ENCODE data around the gene ANXA2R.
A peak's percentile ranks its signal among the peaks of the same experiment; 100 is the strongest.

The ANXA2R gene

DNA sequence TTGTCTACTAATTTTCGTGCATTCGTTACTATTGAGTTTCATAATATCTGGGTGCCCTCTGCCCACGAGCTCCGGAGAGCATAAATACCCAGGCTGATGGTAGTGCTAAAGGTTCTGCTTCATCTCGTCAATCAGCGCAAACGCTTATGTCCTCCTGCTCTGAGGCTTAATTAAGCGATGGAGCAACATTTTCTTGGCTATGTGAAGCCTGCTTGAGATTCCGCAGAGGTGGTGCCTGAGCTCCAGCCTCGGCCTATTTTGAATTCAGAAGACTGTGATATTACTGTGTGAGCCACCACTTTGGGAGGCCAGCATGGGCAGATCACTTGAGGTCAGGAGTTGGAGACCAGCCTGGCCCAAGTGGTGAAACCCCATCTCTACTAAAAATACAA lies 44.8 kb downstream of the ANXA2R start:
- no peak; the same call in 2 of the 3 replicates for ATAC-seq

DNA sequence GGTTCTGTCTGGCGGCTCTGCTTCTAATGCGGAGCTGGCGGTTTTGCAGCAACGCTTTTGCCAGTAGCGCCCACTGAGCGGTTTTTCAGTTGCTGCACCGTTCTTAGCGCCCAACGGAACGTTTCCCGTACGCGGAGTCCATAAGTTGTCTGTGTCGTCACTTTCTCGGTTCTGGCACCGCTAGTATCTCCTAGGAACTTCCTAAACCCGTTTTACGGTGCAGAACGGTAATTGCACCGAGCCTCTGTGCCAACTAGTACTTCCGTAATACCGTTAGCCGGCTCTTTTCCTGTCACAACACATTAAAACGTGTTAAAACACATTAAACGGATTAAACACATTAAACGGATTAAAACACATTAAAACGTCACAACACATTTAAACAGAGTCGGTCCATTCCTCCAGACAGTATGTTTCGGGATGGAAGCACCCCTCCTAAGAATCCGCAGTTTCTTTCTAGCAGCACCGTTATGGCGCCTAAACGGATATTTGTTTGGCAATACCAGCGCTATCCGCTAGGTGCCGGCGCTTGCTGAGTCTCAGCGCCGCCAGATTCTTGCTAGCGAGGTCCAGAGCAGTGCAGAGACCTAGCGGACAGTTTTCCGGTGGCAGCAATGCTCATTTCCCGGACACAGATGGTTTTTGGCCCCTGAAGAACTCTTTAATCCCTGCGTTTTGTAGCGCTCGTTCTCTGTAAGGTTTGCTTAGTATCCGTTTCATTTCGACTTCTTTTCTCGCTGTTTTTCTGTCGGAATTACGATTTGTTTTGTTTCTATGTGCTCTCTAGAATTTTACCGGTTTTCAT lies 45.4 kb downstream of the ANXA2R start:
- peak; percentile 90 for ATAC-seq
- TF ChIP-seq TOX (CRISPR knock-in tag; IDR thresholded peaks at IDR 0.05; ENCODE audit: borderline replicate concordance) = no peak
- TF ChIP-seq, protein P1, sequence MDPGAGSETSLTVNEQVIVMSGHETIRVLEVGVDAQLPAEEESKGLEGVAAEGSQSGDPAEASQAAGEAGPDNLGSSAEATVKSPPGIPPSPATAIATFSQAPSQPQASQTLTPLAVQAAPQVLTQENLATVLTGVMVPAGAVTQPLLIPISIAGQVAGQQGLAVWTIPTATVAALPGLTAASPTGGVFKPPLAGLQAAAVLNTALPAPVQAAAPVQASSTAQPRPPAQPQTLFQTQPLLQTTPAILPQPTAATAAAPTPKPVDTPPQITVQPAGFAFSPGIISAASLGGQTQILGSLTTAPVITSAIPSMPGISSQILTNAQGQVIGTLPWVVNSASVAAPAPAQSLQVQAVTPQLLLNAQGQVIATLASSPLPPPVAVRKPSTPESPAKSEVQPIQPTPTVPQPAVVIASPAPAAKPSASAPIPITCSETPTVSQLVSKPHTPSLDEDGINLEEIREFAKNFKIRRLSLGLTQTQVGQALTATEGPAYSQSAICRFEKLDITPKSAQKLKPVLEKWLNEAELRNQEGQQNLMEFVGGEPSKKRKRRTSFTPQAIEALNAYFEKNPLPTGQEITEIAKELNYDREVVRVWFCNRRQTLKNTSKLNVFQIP (CRISPR knock-in tag; IDR thresholded peaks at IDR 0.05; ENCODE audit: borderline replicate concordance, low read depth) = 0 out of 2 replicates have a peak, but pooled peaks have one; percentile 27

More for the DNA sequence above, 44.8 kb downstream of the ANXA2R start:
- TF ChIP-seq, protein P1 (CRISPR knock-in tag; IDR thresholded peaks at IDR 0.05; ENCODE audit: borderline replicate concordance, low read depth) = no peak
- TF ChIP-seq ARNTL (CRISPR knock-in tag; IDR thresholded peaks at IDR 0.05; ENCODE audit: borderline replicate concordance, low read depth) = no peak
- TF ChIP-seq ZNF565 (CRISPR knock-in tag; conservative IDR thresholded peaks at IDR 0.05; ENCODE audit: low read depth) = no peak
- no peak for TF ChIP-seq ZFP3 (CRISPR knock-in tag; IDR thresholded peaks at IDR 0.05)
- no peak for TF ChIP-seq SNAI2 (CRISPR knock-in tag; IDR thresholded peaks at IDR 0.05)
- no peak for TF ChIP-seq ZNF8 (CRISPR knock-in tag; IDR thresholded peaks at IDR 0.05)
- TF ChIP-seq, protein P2, sequence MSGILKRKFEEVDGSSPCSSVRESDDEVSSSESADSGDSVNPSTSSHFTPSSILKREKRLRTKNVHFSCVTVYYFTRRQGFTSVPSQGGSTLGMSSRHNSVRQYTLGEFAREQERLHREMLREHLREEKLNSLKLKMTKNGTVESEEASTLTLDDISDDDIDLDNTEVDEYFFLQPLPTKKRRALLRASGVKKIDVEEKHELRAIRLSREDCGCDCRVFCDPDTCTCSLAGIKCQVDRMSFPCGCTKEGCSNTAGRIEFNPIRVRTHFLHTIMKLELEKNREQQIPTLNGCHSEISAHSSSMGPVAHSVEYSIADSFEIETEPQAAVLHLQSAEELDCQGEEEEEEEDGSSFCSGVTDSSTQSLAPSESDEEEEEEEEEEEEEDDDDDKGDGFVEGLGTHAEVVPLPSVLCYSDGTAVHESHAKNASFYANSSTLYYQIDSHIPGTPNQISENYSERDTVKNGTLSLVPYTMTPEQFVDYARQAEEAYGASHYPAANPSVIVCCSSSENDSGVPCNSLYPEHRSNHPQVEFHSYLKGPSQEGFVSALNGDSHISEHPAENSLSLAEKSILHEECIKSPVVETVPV (CRISPR knock-in tag; IDR thresholded peaks at IDR 0.05) = no peak
- no peak for TF ChIP-seq PPARA (CRISPR knock-in tag; IDR thresholded peaks at IDR 0.05; ENCODE audit: borderline replicate concordance)
- TF ChIP-seq, protein P3, sequence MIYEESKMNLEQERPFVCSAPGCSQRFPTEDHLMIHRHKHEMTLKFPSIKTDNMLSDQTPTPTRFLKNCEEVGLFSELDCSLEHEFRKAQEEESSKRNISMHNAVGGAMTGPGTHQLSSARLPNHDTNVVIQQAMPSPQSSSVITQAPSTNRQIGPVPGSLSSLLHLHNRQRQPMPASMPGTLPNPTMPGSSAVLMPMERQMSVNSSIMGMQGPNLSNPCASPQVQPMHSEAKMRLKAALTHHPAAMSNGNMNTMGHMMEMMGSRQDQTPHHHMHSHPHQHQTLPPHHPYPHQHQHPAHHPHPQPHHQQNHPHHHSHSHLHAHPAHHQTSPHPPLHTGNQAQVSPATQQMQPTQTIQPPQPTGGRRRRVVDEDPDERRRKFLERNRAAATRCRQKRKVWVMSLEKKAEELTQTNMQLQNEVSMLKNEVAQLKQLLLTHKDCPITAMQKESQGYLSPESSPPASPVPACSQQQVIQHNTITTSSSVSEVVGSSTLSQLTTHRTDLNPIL (CRISPR knock-in tag; IDR thresholded peaks at IDR 0.05; ENCODE audit: low read depth) = no peak
- TF ChIP-seq TCF4 (CRISPR knock-in tag; IDR thresholded peaks at IDR 0.05; ENCODE audit: borderline replicate concordance) = no peak
- TF ChIP-seq, protein P4, sequence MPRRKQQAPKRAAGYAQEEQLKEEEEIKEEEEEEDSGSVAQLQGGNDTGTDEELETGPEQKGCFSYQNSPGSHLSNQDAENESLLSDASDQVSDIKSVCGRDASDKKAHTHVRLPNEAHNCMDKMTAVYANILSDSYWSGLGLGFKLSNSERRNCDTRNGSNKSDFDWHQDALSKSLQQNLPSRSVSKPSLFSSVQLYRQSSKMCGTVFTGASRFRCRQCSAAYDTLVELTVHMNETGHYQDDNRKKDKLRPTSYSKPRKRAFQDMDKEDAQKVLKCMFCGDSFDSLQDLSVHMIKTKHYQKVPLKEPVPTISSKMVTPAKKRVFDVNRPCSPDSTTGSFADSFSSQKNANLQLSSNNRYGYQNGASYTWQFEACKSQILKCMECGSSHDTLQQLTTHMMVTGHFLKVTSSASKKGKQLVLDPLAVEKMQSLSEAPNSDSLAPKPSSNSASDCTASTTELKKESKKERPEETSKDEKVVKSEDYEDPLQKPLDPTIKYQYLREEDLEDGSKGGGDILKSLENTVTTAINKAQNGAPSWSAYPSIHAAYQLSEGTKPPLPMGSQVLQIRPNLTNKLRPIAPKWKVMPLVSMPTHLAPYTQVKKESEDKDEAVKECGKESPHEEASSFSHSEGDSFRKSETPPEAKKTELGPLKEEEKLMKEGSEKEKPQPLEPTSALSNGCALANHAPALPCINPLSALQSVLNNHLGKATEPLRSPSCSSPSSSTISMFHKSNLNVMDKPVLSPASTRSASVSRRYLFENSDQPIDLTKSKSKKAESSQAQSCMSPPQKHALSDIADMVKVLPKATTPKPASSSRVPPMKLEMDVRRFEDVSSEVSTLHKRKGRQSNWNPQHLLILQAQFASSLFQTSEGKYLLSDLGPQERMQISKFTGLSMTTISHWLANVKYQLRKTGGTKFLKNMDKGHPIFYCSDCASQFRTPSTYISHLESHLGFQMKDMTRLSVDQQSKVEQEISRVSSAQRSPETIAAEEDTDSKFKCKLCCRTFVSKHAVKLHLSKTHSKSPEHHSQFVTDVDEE (CRISPR knock-in tag; IDR thresholded peaks at IDR 0.05) = no peak
- no peak for TF ChIP-seq ZC3H10 (CRISPR knock-in tag; IDR thresholded peaks at IDR 0.05)
- TF ChIP-seq ZFP30 (CRISPR knock-in tag; IDR thresholded peaks at IDR 0.05) = no peak
- TF ChIP-seq ESRRG (CRISPR knock-in tag; IDR thresholded peaks at IDR 0.05) = no peak
- no peak for TF ChIP-seq OSR1 (CRISPR knock-in tag; IDR thresholded peaks at IDR 0.05)
- no peak for TF ChIP-seq TOX (CRISPR knock-in tag; IDR thresholded peaks at IDR 0.05; ENCODE audit: borderline replicate concordance)
- no peak for TF ChIP-seq CSDC2 (CRISPR knock-in tag; IDR thresholded peaks at IDR 0.05)
- TF ChIP-seq, protein P5, sequence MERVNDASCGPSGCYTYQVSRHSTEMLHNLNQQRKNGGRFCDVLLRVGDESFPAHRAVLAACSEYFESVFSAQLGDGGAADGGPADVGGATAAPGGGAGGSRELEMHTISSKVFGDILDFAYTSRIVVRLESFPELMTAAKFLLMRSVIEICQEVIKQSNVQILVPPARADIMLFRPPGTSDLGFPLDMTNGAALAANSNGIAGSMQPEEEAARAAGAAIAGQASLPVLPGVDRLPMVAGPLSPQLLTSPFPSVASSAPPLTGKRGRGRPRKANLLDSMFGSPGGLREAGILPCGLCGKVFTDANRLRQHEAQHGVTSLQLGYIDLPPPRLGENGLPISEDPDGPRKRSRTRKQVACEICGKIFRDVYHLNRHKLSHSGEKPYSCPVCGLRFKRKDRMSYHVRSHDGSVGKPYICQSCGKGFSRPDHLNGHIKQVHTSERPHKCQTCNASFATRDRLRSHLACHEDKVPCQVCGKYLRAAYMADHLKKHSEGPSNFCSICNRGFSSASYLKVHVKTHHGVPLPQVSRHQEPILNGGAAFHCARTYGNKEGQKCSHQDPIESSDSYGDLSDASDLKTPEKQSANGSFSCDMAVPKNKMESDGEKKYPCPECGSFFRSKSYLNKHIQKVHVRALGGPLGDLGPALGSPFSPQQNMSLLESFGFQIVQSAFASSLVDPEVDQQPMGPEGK (CRISPR knock-in tag; IDR thresholded peaks at IDR 0.05; ENCODE audit: borderline replicate concordance) = no peak
